ENCODE results near the gene BATF3.

DNA sequence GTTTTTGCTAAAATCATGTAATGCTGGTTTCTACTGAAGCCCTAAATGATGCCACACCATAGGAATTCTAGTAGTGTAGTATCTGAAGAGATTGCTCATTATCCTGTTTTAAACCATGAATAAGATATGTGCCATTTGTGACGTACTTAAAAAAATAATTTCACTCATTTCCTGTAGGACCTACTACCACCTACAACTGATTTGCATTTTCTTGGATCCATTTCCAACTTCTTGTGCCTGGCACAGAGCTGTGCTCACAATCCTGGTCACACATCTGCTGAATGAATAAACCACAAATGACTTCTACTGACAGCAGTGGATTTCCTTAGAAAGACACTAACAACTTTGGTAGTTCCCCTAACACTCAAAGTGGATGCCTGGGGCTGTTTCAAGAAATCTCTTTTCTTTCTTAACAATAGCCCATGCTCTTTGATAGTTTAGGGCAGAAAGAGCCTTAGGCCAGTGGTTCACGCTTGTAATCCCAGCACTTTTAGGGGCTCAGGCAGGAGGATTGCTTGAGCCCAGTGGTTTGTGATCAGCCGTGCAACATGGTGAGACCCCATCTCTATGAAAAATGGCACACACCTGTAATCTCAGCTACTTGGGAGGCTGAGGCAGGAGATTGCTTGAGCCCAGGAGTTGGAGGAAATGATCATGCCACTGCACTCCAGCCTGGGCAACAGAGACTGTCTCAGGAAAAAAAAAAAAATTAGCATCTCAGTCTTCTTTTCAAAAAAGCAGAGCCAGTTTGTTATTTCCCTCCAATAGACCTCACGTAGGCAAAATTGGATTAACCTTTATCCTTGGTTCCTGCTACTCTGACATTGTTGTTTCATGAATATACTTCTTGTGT, 13.0 kb upstream of the BATF3 start:
- TF ChIP-seq, protein P1, sequence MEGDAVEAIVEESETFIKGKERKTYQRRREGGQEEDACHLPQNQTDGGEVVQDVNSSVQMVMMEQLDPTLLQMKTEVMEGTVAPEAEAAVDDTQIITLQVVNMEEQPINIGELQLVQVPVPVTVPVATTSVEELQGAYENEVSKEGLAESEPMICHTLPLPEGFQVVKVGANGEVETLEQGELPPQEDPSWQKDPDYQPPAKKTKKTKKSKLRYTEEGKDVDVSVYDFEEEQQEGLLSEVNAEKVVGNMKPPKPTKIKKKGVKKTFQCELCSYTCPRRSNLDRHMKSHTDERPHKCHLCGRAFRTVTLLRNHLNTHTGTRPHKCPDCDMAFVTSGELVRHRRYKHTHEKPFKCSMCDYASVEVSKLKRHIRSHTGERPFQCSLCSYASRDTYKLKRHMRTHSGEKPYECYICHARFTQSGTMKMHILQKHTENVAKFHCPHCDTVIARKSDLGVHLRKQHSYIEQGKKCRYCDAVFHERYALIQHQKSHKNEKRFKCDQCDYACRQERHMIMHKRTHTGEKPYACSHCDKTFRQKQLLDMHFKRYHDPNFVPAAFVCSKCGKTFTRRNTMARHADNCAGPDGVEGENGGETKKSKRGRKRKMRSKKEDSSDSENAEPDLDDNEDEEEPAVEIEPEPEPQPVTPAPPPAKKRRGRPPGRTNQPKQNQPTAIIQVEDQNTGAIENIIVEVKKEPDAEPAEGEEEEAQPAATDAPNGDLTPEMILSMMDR (IDR thresholded peaks at IDR 0.05), result no peak
- TF ChIP-seq POLR2A (IDR thresholded peaks at IDR 0.05), result no peak
